ENCODE data around the gene RABGAP1L.

Gene RABGAP1L

DNA sequence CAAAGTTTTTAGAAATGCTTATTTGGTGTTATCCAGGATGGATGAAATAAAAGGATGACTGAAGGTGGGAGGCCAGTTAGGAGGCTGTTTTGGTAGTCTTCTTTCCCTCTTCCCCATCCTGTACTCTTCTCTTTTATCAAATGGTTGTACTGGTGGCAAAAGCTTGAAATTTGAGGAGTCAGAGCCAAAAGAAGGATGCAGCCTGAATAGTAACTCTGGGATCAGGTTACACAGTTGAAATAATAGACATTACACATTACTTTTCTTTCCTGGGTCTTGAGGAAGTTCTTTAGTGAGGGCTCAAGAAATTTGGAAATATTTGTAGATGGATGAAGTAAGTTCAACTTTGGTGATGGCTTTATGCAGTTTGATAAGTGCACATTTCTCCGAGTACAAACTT is 397.1 kb downstream of the RABGAP1L start:
- Histone ChIP-seq H3K4me3 (ENCODE audit: low read length in 2 of 2) (no peak overlapping the region), H3K4me1 (ENCODE audit: control insufficient read depth in 2 of 2, insufficient read depth in 1 of 2, low read depth in 1 of 2, low read length in 2 of 2) (peaks cover 0 to 11% of the 10 kb centered on the region in 2 donors), H2BK12ac (ENCODE audit: low read length) (no peak overlapping the region), H3K4me2 (ENCODE audit: insufficient read depth, low read length, poor library complexity, severe bottlenecking) (no peak overlapping the region), H4K8ac (ENCODE audit: low read depth, low read length) (no peak overlapping the region), H3K9me3 (replicated peaks in 1 of 2; ENCODE audit: control insufficient read depth in 2 of 2, insufficient read depth in 1 of 2, low read depth in 1 of 2, low read length in 2 of 2) (no peaks in the 10 kb centered on the region), H3K36me3 (replicated peaks in 1 of 2; ENCODE audit: control insufficient read depth in 2 of 2, insufficient read depth in 2 of 2, low read length in 2 of 2) (no peaks in the 10 kb centered on the region), H3K79me1 (ENCODE audit: low read depth, low read length) (no peaks in the 10 kb centered on the region), H3K4ac (ENCODE audit: low read length) (no peak overlapping the region), H3K18ac (ENCODE audit: low read length) (no peak overlapping the region), H3K27ac (replicated peaks; ENCODE audit: low read length) (no peak overlapping the region), H2BK15ac (ENCODE audit: low read length) (no peak overlapping the region), H2BK5ac (ENCODE audit: low read length) (no peak overlapping the region), H4K91ac (ENCODE audit: low read depth, low read length, poor library complexity) (no peak overlapping the region), H3K9ac (ENCODE audit: low read depth, low read length, poor library complexity) (no peak overlapping the region), H3K27me3 (ENCODE audit: control insufficient read depth in 3 of 3, insufficient read depth in 3 of 3, low read depth in 1 of 3, low read length in 3 of 3) (no peaks in the 10 kb centered on the region), H2BK120ac (ENCODE audit: low read depth, low read length) (no peak overlapping the region), H3K23ac (ENCODE audit: low read depth, low read length, poor library complexity) (no peak overlapping the region), H3K14ac (ENCODE audit: low read length) (no peak overlapping the region), H2AFZ (ENCODE audit: low read length) (no peak overlapping the region), H2AK5ac (ENCODE audit: low read depth, low read length) (no peak overlapping the region)
- DNase-seq (ENCODE audit: low spot score), result no peak
- WGBS, 2 donors (ENCODE audit: extremely low coverage in 2 of 2, insufficient read length in 2 of 2, insufficient replicate concordance in 1 of 2), result no CpG with 5 or more reads among the region's 1 CpG

DNA sequence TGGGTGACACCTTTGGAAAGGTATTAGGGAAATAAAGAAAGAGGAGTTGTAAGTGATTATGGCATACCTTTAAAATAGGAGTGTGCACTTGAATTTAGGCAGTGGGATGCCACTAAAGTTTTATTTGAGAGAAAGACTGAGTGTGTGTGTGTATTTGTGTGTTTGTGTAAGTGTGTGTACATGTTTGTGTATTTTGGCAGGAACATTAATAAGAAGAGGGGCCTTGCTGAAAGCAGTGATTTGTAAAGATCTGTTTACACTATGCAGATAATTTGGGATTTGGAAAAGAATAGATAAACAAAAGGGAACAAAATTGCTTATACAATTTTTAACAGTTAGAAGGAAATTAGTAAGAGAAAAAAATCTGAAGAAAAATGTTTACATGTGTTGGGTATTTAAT is 409.2 kb downstream of the RABGAP1L start:
- Histone ChIP-seq H3K4ac (ENCODE audit: low read length) (no peak overlapping the region), H3K14ac (ENCODE audit: low read length) (no peak overlapping the region), H2BK120ac (ENCODE audit: low read depth, low read length) (no peak overlapping the region), H3K4me1 (ENCODE audit: control insufficient read depth in 2 of 2, insufficient read depth in 1 of 2, low read depth in 1 of 2, low read length in 2 of 2) (no peaks in the 10 kb centered on the region), H3K4me3 (ENCODE audit: low read length in 2 of 2) (no peak overlapping the region), H2AFZ (ENCODE audit: low read length) (no peak overlapping the region), H2BK5ac (ENCODE audit: low read length) (no peak overlapping the region), H3K36me3 (replicated peaks in 1 of 2; ENCODE audit: control insufficient read depth in 2 of 2, insufficient read depth in 2 of 2, low read length in 2 of 2) (no peaks in the 10 kb centered on the region), H2BK15ac (ENCODE audit: low read length) (no peak overlapping the region), H3K27me3 (ENCODE audit: control insufficient read depth in 3 of 3, insufficient read depth in 3 of 3, low read depth in 1 of 3, low read length in 3 of 3) (peaks cover 0 to 2% (median 0%) of the 10 kb centered on the region in 3 experiments), H3K79me1 (ENCODE audit: low read depth, low read length) (no peaks in the 10 kb centered on the region), H3K27ac (replicated peaks; ENCODE audit: low read length) (no peak overlapping the region), H3K4me2 (ENCODE audit: insufficient read depth, low read length, poor library complexity, severe bottlenecking) (no peak overlapping the region), H3K23ac (ENCODE audit: low read depth, low read length, poor library complexity) (no peak overlapping the region), H3K18ac (ENCODE audit: low read length) (no peak overlapping the region), H2BK12ac (ENCODE audit: low read length) (no peak overlapping the region), H2AK5ac (ENCODE audit: low read depth, low read length) (no peak overlapping the region), H4K8ac (ENCODE audit: low read depth, low read length) (no peak overlapping the region), H3K9me3 (replicated peaks in 1 of 2; ENCODE audit: control insufficient read depth in 2 of 2, insufficient read depth in 1 of 2, low read depth in 1 of 2, low read length in 2 of 2) (no peaks in the 10 kb centered on the region), H4K91ac (ENCODE audit: low read depth, low read length, poor library complexity) (no peak overlapping the region), H3K9ac (ENCODE audit: low read depth, low read length, poor library complexity) (no peak overlapping the region)
- DNase-seq (ENCODE audit: low spot score), result no peak

DNA sequence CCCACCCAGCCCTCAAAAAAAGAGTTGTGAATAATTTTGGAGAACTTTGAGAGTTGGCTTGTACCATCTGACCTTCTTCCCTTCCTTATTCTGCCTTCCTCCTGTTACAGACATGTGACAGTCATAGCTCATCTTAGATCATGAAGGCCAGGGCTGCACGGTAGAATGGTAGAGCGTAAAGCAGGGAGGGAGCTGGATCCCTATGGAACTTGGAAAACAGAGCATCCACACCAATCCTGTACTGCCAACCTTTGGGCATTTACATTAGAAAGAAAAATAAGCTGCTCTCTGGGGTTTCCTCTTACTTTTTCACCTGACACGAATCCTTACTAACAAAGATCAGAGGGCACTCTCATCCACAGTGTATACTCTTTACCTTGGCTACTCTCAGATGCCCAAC is 409.9 kb downstream of the RABGAP1L start:
- WGBS, 2 donors (ENCODE audit: extremely low coverage in 2 of 2, insufficient read length in 2 of 2, insufficient replicate concordance in 1 of 2), result no CpG with 5 or more reads among the region's 3 CpGs
- H2AFZ ChIP-seq (ENCODE audit: low read length), result no peak overlapping the region
- no peak overlapping the region for H2BK120ac ChIP-seq (ENCODE audit: low read depth, low read length)
- no peak overlapping the region for H2BK12ac ChIP-seq (ENCODE audit: low read length)
- H3K4ac ChIP-seq (ENCODE audit: low read length), result no peak overlapping the region
- H3K4me1 ChIP-seq (ENCODE audit: control insufficient read depth in 2 of 2, insufficient read depth in 1 of 2, low read depth in 1 of 2, low read length in 2 of 2), result no peaks in the 10 kb centered on the region
- no peaks in the 10 kb centered on the region for H3K9me3 ChIP-seq (replicated peaks in 1 of 2; ENCODE audit: control insufficient read depth in 2 of 2, insufficient read depth in 1 of 2, low read depth in 1 of 2, low read length in 2 of 2)
- H3K18ac ChIP-seq (ENCODE audit: low read length), result no peak overlapping the region
- H3K14ac ChIP-seq (ENCODE audit: low read length), result no peak overlapping the region
- H4K91ac ChIP-seq (ENCODE audit: low read depth, low read length, poor library complexity), result no peak overlapping the region
- no peak overlapping the region for H2AK5ac ChIP-seq (ENCODE audit: low read depth, low read length)
- no peak overlapping the region for H3K27ac ChIP-seq (replicated peaks; ENCODE audit: low read length)
- H3K9ac ChIP-seq (ENCODE audit: low read depth, low read length, poor library complexity), result no peak overlapping the region
- peaks cover 0 to 2% (median 0%) of the 10 kb centered on the region in 3 experiments for H3K27me3 ChIP-seq (ENCODE audit: control insufficient read depth in 3 of 3, insufficient read depth in 3 of 3, low read depth in 1 of 3, low read length in 3 of 3)
- no peaks in the 10 kb centered on the region for H3K79me1 ChIP-seq (ENCODE audit: low read depth, low read length)
- DNase-seq (ENCODE audit: low spot score), result no peak
- H3K4me3 ChIP-seq (ENCODE audit: low read length in 2 of 2), result no peak overlapping the region
- no peak overlapping the region for H2BK15ac ChIP-seq (ENCODE audit: low read length)
- no peak overlapping the region for H4K8ac ChIP-seq (ENCODE audit: low read depth, low read length)
- no peak overlapping the region for H2BK5ac ChIP-seq (ENCODE audit: low read length)
- no peak overlapping the region for H3K4me2 ChIP-seq (ENCODE audit: insufficient read depth, low read length, poor library complexity, severe bottlenecking)
- no peak overlapping the region for H3K23ac ChIP-seq (ENCODE audit: low read depth, low read length, poor library complexity)
- no peaks in the 10 kb centered on the region for H3K36me3 ChIP-seq (replicated peaks in 1 of 2; ENCODE audit: control insufficient read depth in 2 of 2, insufficient read depth in 2 of 2, low read length in 2 of 2)

DNA sequence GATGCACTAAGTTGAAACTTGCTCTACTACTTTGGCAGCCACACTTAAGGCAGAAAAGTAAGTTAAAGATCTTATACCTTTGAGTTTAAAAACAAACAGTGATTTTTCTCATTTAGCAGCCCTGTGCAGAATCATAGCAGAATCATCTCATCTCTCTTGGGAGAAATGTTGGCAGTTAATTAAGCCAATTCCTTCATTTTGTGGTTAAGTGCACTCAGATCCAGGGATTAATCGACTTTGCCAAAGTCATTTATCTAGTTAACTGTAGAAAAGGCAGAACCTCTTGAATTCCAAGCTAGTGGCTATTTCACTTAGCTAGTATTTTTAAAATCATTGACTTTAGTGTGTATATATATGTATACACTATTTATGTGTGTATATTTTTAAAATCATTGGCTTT is 413.5 kb downstream of the RABGAP1L start:
- no peak overlapping the region for H2AFZ ChIP-seq (ENCODE audit: low read length)
- no peak overlapping the region for H3K14ac ChIP-seq (ENCODE audit: low read length)
- H2AK5ac ChIP-seq (ENCODE audit: low read depth, low read length), result no peak overlapping the region
- DNase-seq (ENCODE audit: low spot score), result no peak
- no peak overlapping the region for H2BK12ac ChIP-seq (ENCODE audit: low read length)
- peaks cover 0 to 2% (median 0%) of the 10 kb centered on the region in 3 experiments for H3K27me3 ChIP-seq (ENCODE audit: control insufficient read depth in 3 of 3, insufficient read depth in 3 of 3, low read depth in 1 of 3, low read length in 3 of 3)
- H3K79me1 ChIP-seq (ENCODE audit: low read depth, low read length), result no peaks in the 10 kb centered on the region
- H3K18ac ChIP-seq (ENCODE audit: low read length), result no peak overlapping the region
- H3K23ac ChIP-seq (ENCODE audit: low read depth, low read length, poor library complexity), result no peak overlapping the region
- no peak overlapping the region for H3K27ac ChIP-seq (replicated peaks; ENCODE audit: low read length)
- no peak overlapping the region for H2BK15ac ChIP-seq (ENCODE audit: low read length)
- no peak overlapping the region for H2BK5ac ChIP-seq (ENCODE audit: low read length)
- H3K4ac ChIP-seq (ENCODE audit: low read length), result no peak overlapping the region
- H4K91ac ChIP-seq (ENCODE audit: low read depth, low read length, poor library complexity), result no peak overlapping the region
- no peaks in the 10 kb centered on the region for H3K36me3 ChIP-seq (replicated peaks in 1 of 2; ENCODE audit: control insufficient read depth in 2 of 2, insufficient read depth in 2 of 2, low read length in 2 of 2)
- no peak overlapping the region for H4K8ac ChIP-seq (ENCODE audit: low read depth, low read length)
- peaks cover 0 to 7% of the 10 kb centered on the region in 2 donors for H3K9me3 ChIP-seq (replicated peaks in 1 of 2; ENCODE audit: control insufficient read depth in 2 of 2, insufficient read depth in 1 of 2, low read depth in 1 of 2, low read length in 2 of 2)
- H3K4me3 ChIP-seq (ENCODE audit: low read length in 2 of 2), result no peak overlapping the region
- WGBS, 2 donors (ENCODE audit: extremely low coverage in 2 of 2, insufficient read length in 2 of 2, insufficient replicate concordance in 1 of 2), result no CpG with 5 or more reads among the region's 1 CpG
- no peaks in the 10 kb centered on the region for H3K4me1 ChIP-seq (ENCODE audit: control insufficient read depth in 2 of 2, insufficient read depth in 1 of 2, low read depth in 1 of 2, low read length in 2 of 2)
- H3K4me2 ChIP-seq (ENCODE audit: insufficient read depth, low read length, poor library complexity, severe bottlenecking), result no peak overlapping the region
- H3K9ac ChIP-seq (ENCODE audit: low read depth, low read length, poor library complexity), result no peak overlapping the region
- no peak overlapping the region for H2BK120ac ChIP-seq (ENCODE audit: low read depth, low read length)

Measured in neuronal stem cell (in vitro differentiated cells).